Stimulated activated CD8-positive, alpha-beta memory T cell treated with anti-CD3 and anti-CD28 coated beads, Interleukin-4, amount 100 ng/mL, for 24 hours (primary cell): Measurements from ENCODE around the gene RELT.

Experiments
- DNase-seq: peaks from one replicate; pipeline ENCODE4 v3.0.0-alpha.2; 2020; ENCODE audit warnings: low read depth

The RELT gene

GRCh38 chr11:73392108-73393010 lies 16.2 kb downstream of the RELT start:
- DNase-seq: no peak

- no peak for DNase-seq
Measured at GRCh38 chr11:73393011-73393380, 16.8 kb downstream of the RELT start.

GRCh38 chr11:73393479-73394415 lies 17.5 kb downstream of the RELT start:
- peak; percentile 48 for DNase-seq

- DNase-seq: no peak
Measured at GRCh38 chr11:73394416-73395296, 18.5 kb downstream of the RELT start.

- DNase-seq: no peak
Measured at GRCh38 chr11:73395297-73396208, 19.4 kb downstream of the RELT start.

- DNase-seq: no peak
Measured at GRCh38 chr11:73396251-73396930, 20.2 kb downstream of the RELT start.

- no peak for DNase-seq
Measured at GRCh38 chr11:73396985-73397384, 20.8 kb downstream of the RELT start.

- DNase-seq: no peak
Measured at GRCh38 chr11:73397468-73398131, 21.4 kb downstream of the RELT start.

GRCh38 chr11:73398132-73398526 lies 21.9 kb downstream of the RELT start:
- DNase-seq: no peak

GRCh38 chr11:73398721-73399120 lies 22.5 kb downstream of the RELT start:
- no peak for DNase-seq

- DNase-seq: no peak
Measured at GRCh38 chr11:73399159-73399590, 23.0 kb downstream of the RELT start.

- DNase-seq: no peak
Measured at GRCh38 chr11:73399636-73400035, 23.4 kb downstream of the RELT start.

GRCh38 chr11:73400293-73400692 lies 24.1 kb downstream of the RELT start:
- DNase-seq: no peak

- no peak for DNase-seq
Measured at GRCh38 chr11:73401217-73401923, 25.2 kb downstream of the RELT start.

- DNase-seq: no peak
Measured at GRCh38 chr11:73401924-73402833, 26.0 kb downstream of the RELT start.

GRCh38 chr11:73402834-73403185 lies 26.6 kb downstream of the RELT start:
- DNase-seq: no peak

- DNase-seq: no peak
Measured at GRCh38 chr11:73403541-73403940, 27.3 kb downstream of the RELT start.

- DNase-seq: no peak
Measured at GRCh38 chr11:73404048-73404447, 27.8 kb downstream of the RELT start.
